Measurements from ENCODE around the gene CIAO3.
"Not testable (repeated sequence)": the region's sequence is repeated elsewhere in the genome, so short reads cannot be mapped to it uniquely, and the experiment has no call there.

The CIAO3 gene

DNA sequence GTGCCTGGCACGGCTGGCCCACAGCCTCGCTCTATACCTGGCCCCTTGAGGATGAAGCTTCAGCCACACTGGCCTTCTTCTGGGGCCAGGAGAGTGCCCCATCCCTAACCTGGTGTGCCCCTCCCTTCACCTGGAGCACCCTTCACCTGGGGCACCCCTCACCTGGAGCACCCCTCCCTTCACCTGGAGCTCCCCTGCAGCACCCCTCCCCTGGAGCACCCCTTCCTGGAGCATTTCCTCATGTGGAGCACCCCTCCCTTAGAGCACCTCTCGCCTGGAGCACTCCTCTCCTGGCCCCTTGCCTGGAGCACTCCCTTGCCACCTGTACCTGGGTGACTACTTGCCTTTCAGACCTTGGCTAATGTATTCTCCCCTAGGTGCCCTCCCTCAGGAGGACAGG is 32.8 kb downstream of the CIAO3 start:
- no peak for DNase-seq

GRCh38 chr16:707062-707538 is 33.7 kb downstream of the CIAO3 start:
- DNase-seq, result no peak

DNA sequence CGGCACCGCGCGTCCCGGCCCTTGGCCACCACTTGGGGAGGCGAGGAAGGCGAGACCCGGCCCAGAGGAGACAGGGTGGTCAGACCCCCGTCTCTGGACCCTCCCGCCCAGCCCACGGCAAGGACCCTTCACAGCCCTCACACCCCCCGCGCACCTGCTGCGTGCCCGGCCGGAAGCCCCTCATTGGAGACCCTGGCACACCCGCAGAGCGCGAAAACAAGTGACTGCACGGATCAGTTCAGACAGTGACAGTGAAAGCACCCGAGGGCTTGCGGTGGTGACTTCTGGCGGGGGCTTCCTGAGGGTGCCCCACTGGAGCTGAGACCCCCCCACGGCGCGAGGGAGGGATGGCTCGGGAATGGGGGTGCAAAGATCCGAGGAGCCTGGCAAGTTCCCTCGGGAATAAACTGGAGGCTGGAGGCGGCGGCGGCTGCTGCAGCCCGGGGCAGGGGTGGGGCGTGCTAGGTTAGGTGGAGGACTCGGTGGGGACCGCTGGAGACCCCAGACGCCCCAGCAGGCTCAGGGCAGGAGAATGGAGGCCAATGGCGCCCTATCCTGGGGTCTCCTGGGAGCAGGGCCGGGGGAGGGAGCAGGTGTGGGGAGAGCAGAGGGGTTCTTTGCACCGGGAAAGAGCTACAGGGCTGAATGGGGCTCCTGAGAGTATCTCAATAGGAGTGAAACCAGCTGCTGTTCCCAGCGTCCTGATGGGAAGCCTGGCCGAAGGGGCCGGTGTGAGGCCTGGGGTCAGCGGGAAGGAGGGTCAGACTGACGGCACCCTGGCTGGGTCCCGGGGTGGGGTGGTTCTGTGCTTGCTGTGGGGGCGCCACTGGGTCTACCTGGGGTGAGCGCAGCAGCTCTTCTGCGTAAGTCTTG is 34.4 kb downstream of the CIAO3 start:
- DNase-seq, result no peak

- no peak for DNase-seq
These were observed 35.2 kb downstream of the CIAO3 start, which contains the start of gene FBXL16 for GRCh38 chr16:705431-706188. FBXL16 (minus strand) TSS chr16:705801; CDS start chr16:697405, 8,396 bp downstream.

GRCh38 chr16:704552-705380 is 36.0 kb downstream of the CIAO3 start:
- DNase-seq, result no peak

DNA sequence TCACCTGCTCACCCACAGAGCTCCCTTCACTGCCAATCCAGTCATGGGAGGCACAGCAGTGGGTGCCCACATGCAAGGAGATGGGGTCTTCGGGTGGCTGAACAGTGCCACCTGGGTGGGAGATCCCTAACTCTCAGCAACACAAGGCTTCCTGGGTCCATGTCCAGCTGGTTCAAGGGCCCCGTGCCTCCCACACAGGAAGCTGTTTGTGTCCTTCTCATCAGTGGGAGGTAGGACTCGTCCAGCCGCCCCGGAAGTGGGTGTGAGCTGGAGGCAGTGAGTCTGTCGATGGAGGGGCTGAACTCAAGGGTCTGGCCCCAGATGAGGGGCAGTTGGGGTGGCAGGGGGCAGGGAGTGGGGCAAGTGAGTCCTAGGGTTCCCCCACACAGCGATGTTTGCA is 36.8 kb downstream of the CIAO3 start:
- no peak for DNase-seq

DNA sequence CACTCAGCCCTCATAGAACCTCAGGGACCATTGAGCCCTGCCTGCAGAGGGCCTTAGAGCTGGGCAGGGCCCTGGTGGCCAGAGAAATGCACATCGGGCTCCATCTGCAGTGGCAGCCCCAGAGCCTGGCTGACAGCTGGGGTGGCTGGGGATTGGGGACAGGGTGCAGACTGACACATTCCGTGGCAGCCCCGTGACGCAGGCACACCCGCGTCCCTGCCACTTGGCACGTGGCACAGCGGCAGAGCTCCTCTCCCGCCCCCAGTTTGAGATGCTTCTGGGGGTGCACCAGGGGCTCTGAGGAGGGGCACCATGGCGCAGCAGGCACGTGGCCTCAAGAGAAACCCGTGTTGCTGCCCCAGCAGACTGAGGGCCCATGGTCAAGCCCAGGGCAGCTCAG is 37.4 kb downstream of the CIAO3 start:
- DNase-seq, result no peak

DNA sequence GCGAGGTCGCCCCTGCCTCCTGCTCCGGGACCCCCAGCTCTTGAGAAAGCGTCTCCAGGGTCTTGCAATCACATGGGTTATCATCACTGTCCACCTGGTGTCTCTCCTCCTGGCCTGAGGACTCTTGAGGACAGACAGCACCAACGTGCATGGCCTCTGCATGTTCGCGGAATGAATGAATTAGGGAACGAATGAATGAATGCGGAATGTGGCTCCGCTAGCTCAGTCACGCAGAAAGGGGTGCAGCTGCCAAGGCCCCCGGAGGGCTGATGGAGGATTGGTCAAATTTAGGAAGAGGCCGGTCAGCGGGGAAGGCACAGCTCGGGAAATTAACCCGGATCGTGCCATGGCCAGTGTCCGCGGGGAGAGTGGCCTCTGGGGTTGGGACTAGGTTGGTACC is 38.5 kb downstream of the CIAO3 start:
- DNase-seq, result no peak

GRCh38 chr16:700684-701584 is 39.9 kb downstream of the CIAO3 start:
- DNase-seq, result no peak

DNA sequence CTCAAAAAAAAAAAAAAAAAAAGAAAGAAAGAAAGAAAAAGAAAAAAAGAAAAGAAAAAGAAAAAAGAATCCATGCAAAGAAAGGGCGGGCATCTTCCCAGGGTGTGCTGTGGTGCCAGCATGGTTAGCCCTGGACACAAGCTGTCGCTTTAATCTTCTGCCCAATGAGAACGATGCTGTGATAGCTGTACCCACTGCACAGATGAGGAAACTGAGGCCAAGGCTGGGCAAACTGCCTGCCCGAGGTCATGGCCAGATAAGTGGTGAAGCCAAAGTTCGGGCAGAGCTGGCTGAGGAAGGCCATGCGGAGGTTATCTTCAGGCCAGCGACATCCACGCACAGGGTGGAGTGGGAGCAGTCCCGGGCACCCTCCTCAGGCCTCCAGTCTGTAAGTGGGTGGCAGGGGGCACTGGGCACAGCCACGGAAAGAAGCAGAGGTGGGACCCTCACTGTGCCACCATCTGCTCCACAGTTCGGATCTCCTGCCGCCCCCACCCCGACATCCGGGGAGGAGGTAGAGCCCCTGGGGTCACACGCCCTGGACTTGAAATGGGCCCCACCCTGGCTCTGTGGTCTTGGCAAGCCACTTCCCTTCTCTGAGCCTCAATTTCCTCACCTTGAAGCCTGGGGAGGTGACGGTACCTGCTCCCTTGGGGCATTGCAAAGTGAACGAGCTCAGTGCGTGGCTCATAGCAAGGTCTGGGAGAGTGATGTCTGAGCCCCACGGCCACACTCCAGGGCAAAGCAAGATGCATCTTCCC is 41.7 kb downstream of the CIAO3 start:
- no peak for DNase-seq

- DNase-seq, result peak; percentile 85
These were observed 45.3 kb downstream of the CIAO3 start for GRCh38 chr16:695355-696089.

- DNase-seq, result no peak
These were observed 45.9 kb downstream of the CIAO3 start for GRCh38 chr16:694863-695354.

GRCh38 chr16:694187-694862 is 46.5 kb downstream of the CIAO3 start:
- DNase-seq, result no peak

DNA sequence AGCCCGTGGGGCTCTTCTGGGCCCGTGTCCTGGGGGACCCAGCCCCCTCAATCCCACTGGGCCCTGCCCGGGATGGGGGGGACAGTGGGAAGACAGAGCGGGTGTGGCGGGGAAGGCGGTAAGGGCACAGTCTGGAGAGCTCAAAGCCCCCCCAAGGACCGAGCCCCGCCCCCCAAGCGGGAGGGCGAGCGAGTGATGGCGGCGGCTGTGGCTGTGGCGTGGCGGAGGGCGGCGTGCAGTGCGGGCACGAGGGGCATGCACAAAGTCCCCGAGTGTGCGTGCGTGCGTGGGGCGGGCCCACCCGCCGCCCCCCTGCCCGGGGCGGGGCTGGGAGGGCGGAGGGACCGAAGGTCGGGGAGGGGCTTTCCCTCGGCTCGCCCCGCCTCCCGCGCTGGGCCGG is 47.0 kb downstream of the CIAO3 start:
- DNase-seq, result no peak

- DNase-seq, result no peak
These were observed 47.4 kb downstream of the CIAO3 start for GRCh38 chr16:693364-693763.

GRCh38 chr16:692356-693108 is 48.3 kb downstream of the CIAO3 start:
- no peak for DNase-seq

DNA sequence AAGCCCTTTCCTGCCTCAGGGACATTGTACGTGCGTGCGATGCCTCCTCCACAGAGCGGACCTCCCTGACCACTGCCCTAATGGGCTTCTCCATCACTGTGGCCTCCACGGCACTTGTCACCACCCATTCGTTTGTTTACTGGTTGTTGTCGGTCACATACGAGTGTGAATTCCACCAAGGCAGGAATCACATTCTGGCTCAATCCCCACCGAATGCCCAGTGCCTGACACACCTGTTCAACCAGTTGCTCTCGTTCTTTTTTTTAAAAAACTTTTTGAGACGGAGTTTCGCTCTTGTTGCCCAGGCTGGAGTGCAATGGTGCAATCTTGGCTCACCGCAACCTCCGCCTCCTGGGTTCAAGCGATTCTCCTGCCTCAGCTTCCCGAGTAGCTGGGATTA is 49.6 kb downstream of the CIAO3 start:
- DNase-seq, result not testable (repeated sequence)

DNA sequence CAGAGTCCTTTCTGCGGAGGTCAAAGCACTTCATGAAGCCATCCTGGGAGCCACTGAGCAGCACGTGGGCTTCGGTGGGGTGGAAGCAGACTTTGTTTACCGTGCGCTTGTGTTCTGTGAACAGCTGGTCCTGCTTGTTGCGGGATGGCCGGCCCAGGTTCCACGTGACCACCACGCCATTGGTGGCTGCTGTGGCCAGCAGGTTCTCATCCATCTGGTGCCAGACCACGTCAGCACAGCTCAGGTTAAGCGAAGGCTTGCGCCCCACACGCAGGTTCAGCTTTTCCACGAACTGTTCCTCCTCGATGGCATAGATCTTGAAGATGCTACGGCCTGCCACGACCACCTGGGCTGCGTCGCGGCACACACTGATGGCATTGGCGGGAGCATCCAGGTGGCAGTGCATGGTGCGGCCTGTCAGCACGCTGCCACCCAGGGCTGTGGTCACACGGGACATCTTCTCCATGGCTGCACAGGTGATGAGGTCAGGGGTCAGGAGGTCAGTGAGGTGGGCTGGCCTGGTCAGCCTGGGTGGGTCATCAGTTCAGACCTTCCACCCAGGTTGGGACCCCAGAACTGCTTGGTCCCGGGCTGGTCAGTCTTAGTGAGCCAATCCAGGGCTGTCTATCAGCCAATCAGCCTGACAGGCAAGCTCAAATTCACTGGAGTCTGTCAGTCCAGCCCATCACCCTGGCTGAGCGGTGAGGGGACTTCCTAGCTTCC is 51.5 kb downstream of the CIAO3 start:
- no peak for DNase-seq

Measured in SHP77 treated with DMSO at 0.1 percent for 48 hours (cell line).